HUES48 (cell line): ENCODE results near the gene KLHL30.

Experiments
- H3K27ac ChIP-seq: one replicate; pipeline ENCODE4 v1.7.0; 2013; ENCODE audit warnings: low read depth, low read length, inconsistent platforms
- H3K27me3 ChIP-seq: 2 replicates; pipeline ENCODE4 v1.6.1; 2013; ENCODE audit warnings: mild to moderate bottlenecking, low read length; ENCODE audit not compliant: control insufficient read depth, insufficient read depth
- H3K36me3 ChIP-seq: 2 replicates; pipeline ENCODE4 v1.6.1; 2013; ENCODE audit warnings: low read length; ENCODE audit not compliant: control insufficient read depth, insufficient read depth
- H3K4me1 ChIP-seq: 2 replicates; pipeline ENCODE4 v1.6.1; 2013; ENCODE audit warnings: mild to moderate bottlenecking, low read length; ENCODE audit not compliant: control insufficient read depth, insufficient read depth
- H3K4me3 ChIP-seq: 2 replicates; pipeline ENCODE4 v1.5.1; 2013; ENCODE audit warnings: mild to moderate bottlenecking, low read depth, low read length
- H3K9ac ChIP-seq: 2 replicates; pipeline ENCODE4 v1.6.1; 2013; ENCODE audit warnings: mild to moderate bottlenecking, low read depth, low read length, moderate library complexity
- H3K9me3 ChIP-seq: 2 replicates; pipeline ENCODE4 v1.6.1; 2013; ENCODE audit warnings: low read length; ENCODE audit not compliant: control insufficient read depth, insufficient read depth

KLHL30 gene

DNA sequence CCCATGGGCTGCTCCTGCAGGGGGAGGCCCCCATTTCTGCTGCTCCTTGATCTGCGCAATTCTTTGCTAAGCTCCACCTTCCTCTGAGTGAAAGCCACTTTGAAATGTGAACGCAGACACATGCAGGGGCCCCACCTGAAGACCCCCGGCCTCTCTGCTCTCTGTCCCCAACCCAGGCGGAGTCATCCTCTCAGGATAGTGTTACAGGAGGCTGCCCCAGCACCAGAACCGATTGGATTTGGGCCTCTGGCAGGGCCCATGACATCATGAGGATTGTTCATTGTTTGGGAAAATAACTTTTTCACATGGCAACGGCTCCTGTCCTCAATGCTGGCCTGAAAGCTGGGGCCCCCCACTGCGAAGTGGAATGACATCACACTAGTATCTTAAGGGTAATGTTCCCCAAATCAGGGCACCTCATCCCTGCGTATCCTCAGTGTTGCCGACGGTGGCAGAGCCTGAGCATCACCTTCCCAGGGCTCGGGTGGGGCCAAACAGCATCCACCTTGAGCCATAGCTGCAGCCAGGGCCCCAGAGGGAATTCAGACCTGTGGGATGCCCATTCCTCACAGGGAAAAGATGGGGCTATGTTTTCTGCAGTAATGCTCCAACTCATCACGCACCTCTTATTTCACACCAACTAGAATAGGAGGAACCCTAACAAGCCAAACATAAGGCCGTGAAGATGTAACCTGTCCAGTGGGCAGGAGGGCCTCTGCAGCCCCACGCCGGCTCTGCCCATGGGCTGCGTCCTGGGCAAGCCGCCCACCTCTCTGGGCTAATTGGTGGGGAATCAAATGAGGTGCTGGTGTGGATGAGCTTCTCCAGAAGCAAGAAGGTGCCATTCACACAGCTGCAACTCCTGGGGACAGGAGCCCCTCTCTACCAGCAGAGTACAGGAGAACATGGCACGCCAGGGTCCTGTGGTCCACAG, 17.6 kb downstream of the KLHL30 start:
- Histone ChIP-seq H3K9me3 (no peaks in the 10 kb centered on the region), H3K9ac (no peak overlapping the region), H3K27ac (no peak overlapping the region), H3K4me3 (no peak overlapping the region), H3K36me3 (no peaks in the 10 kb centered on the region), H3K27me3 (peaks cover 25% of the 10 kb centered on the region), H3K4me1 (peaks cover 14% of the 10 kb centered on the region)

DNA sequence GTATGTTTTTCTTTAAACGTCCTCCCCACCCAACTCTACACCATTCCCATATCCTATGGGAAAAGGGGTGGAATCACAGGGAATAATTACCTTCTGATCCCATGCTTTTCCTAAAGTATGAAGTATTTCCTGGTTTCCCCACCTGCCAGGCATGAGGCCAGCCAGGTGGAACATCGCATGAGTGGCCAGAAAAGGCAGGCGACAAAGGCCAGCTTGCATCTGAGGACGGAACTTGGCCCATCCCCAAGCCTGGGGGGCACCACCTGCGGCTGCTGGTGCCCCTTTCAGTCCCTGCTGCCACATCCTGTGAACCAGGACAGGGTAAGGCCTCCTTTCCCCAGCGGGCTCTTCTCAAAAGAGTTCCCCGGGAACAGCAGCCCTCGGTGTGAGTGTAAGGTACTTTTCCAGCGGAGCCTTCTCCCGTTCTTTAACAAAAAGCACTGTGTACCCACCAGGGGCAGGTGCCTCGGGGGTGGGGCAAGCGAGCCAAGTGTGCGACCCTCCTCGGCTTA, 19.1 kb downstream of the KLHL30 start:
- Histone ChIP-seq H3K27me3 (peaks cover 39% of the 10 kb centered on the region), H3K36me3 (no peaks in the 10 kb centered on the region), H3K27ac (no peak overlapping the region), H3K9me3 (no peaks in the 10 kb centered on the region), H3K4me3 (no peak overlapping the region), H3K9ac (no peak overlapping the region), H3K4me1 (peaks cover 10% of the 10 kb centered on the region)

DNA sequence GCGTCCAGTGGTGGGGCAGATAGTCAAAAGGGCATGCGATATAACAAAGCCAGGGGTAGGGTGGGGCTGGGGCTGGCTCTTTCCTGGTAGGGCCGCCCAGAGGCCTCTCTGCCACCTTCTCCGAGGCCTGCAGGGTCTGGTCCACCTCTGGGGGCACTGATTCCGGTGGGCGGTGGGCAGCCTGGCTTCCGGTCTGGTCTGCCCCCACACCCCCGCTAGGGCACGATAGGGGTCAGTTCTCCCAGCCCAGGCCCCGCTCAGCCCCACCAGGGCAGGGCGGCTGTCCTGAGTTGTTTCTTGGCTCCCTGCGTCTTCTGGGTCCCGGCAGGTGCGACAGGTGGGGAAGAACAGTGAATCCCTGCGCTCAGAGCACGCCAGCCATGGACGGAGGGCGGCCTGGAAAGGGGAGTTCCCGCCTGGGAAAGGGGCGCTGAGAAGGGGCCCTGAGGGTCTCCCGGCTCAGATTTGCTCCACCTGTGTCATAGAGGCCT, 19.6 kb downstream of the KLHL30 start:
- Histone ChIP-seq H3K9me3 (no peaks in the 10 kb centered on the region), H3K4me1 (peaks cover 10% of the 10 kb centered on the region), H3K27me3 (peaks cover 44% of the 10 kb centered on the region), H3K9ac (no peak overlapping the region), H3K4me3 (peak overlapping the region; percentile 68), H3K27ac (no peak overlapping the region), H3K36me3 (no peaks in the 10 kb centered on the region)

DNA sequence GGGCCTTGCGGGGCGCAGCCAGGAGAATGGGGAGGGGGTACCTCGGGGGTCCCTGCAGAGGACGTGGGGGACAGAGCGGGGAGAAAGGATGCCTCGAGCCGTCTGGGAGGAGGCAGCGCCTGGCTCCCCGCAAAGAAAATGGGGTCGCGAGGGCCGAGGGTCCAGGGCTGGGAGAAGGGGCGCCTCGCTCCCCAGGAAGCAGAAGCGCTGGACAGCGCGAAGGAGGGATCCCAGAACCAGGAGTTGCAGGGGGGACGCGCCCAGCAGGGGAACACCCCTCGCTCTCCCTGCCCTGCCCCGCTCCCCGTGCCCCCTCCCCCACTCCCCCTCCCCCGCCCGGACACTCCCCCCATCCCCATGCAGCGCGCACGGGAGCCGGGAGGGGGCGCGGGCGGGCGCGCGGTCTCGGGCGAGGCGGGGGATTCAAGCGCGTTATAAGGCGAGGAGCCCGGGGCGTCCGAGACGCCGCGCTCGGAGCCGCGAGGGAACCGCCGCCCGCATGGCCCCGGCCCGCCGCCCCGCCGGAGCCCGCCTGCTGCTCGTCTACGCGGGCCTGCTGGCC, 20.1 kb downstream of the KLHL30 start, which contains the start of gene ERFE:
ERFE (plus strand) TSS at position 462 of the 562 bp plus-strand sequence; CDS start at position 500, 38 bp downstream.
- Histone ChIP-seq H3K36me3 (no peaks in the 10 kb centered on the region), H3K9ac (no peak within 1 kb of the TSS), H3K9me3 (no peaks in the 10 kb centered on the region), H3K4me1 (peaks cover 10% of the 10 kb centered on the region), H3K4me3 (peak within 1 kb of the TSS; percentile 68), H3K27ac (no peak within 1 kb of the TSS), H3K27me3 (peaks cover 49% of the 10 kb centered on the region)

DNA sequence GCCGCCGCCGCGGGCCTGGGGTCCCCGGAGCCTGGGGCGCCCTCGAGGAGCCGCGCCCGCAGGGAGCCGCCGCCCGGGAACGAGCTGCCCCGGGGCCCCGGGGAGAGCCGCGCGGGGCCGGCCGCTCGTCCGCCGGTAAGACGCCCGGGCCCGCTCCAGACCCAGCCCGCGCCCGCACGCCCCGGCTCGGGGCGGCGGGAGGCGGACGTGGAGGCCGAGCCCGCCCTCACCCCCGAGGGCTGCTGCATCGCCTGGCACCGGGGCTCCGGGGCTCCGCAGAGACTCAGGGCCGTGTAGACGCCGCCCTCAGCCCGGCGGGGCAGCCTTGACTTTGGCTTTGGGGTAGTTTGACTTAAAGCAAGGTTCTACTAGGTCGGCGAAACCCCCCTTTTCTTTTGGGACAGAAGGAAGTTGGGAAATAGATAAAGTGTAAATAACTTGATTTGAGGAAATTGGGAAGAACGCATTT, 20.6 kb downstream of the KLHL30 start:
- no peak overlapping the region for H3K27ac ChIP-seq

DNA sequence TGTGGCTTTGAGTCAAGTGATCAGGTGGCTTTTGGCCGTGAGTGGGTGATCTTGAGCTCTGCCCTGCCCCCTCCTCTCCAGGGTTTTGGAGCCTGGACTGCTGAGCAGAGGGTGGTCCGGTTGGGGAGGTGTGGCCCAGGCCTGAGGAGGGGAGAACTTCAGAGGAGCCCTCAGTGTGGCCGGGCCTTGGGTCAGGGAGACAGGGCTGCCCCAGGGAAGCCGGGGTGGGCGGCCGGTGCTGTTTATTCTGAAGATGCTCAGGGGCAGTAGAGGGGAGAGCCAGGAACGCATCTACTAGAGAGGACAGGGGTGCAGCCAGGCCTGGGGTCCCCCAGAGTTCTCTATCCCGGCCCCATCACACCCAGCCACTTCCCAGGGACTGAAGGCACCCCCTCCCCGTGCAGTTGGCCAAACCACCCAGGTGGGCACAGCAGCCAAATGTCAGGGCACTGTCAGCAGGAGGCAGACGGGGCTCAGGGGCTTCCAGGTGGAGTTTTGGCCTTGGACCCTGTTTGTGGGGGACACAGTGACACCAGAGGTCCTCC, 21.3 kb downstream of the KLHL30 start:
- peak overlapping the region; percentile 68 for H3K4me3 ChIP-seq
- no peaks in the 10 kb centered on the region for H3K36me3 ChIP-seq
- H3K27me3 ChIP-seq, result peaks cover 59% of the 10 kb centered on the region
- H3K27ac ChIP-seq, result no peak overlapping the region
- H3K9me3 ChIP-seq, result no peaks in the 10 kb centered on the region
- H3K4me1 ChIP-seq, result peaks cover 10% of the 10 kb centered on the region
- no peak overlapping the region for H3K9ac ChIP-seq

More for the DNA sequence above, 20.6 kb downstream of the KLHL30 start:
- no peak overlapping the region for H3K9ac ChIP-seq
- H3K4me3 ChIP-seq, result peak overlapping the region; percentile 68
- H3K27me3 ChIP-seq, result peaks cover 54% of the 10 kb centered on the region
- H3K4me1 ChIP-seq, result peaks cover 10% of the 10 kb centered on the region
- no peaks in the 10 kb centered on the region for H3K9me3 ChIP-seq
- no peaks in the 10 kb centered on the region for H3K36me3 ChIP-seq

DNA sequence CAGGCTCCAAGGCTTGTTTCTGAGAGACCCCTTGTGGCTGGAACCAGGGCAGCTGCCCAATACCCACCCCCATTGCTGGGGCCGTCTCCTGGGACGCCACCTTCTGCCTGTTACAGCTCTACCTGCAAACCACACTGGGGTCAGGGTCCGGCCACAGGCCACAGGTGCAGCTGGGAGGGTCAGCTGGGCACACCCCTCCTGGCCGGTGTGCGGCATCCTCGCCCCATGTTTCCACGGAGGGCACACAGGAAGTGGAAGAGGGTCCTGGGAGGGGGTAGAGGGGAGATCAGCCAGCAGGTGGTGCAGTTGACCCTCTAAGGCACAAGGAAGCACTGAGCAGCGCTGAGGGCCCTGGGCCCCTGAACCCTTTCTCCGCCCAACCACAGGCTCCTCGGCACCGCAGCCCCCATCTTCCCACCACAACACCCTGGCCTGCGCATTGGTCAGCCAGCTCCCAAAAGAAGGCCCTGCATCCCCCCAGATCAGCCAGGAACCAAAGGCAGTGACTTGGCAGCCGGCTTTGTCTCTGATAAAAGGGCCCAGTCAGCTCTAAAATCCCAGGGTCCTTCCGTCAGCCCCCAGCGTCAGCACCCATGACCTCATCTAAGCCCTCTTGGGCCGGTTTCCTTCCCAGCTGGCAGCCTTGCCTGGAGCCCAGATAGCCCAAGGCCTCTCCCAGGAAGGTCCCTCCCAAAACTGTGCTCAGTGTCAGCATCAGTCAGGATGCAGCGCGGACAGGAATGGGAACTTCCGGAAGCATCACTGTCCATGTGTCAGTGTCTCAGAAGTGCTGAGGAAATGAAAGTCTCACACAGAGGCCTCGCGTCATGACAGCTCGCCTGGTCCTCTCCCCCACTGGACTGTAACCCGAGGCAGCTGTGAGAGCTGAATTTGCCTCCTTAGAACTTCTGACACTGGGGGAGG, 22.0 kb downstream of the KLHL30 start:
- H3K4me3 ChIP-seq, result no peak overlapping the region
- H3K27me3 ChIP-seq, result peaks cover 66% of the 10 kb centered on the region
- H3K4me1 ChIP-seq, result peaks cover 10% of the 10 kb centered on the region
- no peak overlapping the region for H3K9ac ChIP-seq
- H3K27ac ChIP-seq, result no peak overlapping the region
- H3K36me3 ChIP-seq, result no peaks in the 10 kb centered on the region
- H3K9me3 ChIP-seq, result no peaks in the 10 kb centered on the region

DNA sequence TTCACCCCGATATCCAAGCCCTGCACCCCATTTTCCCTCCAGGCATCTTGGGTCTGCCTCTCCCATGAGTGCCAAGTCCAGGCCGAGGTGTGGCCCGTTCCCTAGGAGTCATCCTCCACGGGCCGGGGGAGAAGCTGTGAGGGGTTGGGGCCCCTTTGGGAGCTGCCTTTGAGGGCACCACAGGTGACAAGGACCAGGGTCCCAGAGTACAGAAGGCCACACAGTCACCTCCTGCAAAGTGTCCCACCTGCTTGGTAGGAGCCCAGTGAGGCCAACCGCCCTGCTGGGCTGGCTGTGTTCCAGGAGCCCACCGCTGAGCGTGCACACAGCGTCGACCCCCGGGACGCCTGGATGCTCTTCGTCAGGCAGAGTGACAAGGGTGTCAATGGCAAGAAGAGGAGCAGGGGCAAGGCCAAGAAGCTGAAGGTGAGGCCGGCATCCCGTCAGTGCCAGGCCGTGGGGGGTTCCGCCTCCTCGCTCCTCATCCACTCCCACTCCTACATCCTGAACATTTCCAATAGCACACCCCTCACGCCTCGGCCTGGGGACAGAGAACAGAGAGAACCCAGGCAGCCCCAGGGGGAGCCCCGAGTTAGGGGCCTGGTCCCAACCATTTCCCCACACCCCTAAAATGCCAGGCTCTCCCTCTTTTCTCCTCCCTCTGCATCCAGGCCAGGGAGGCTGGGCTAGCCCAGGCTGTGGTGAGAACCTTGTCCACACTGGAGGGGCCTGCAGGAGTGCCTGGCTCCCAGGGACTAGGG, 23.0 kb downstream of the KLHL30 start:
- Histone ChIP-seq H3K27me3 (peaks cover 67% of the 10 kb centered on the region), H3K36me3 (no peaks in the 10 kb centered on the region), H3K9me3 (no peaks in the 10 kb centered on the region), H3K27ac (no peak overlapping the region), H3K4me3 (no peak overlapping the region), H3K4me1 (peaks cover 10% of the 10 kb centered on the region), H3K9ac (no peak overlapping the region)

DNA sequence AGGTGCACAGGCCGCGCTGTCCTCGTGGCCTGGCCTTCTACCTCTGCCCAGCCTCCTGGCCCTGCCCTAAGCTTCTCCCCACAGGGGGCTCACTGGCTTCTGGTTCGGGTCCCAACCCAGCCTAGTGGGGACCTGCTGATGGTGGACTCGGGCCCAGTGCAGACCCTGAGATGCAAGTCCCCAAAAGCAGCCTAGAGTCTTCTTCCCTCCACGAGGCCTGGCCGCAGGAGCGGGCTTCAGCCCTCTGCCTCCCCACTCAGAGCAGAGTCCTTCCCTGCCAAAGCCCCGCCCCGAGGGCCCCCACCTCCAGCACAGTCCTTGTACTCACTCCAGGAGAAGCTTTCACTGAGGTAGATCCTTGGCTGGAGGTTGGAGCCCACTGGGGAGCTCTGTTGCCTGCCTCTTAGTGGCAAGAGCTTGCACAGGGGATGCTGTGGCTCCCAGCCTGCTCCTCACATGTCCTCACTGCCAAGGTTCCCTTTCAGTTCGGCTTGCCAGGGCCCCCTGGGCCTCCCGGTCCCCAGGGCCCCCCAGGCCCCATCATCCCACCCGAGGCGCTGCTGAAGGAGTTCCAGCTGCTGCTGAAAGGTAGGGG, 23.9 kb downstream of the KLHL30 start:
- H3K4me3 ChIP-seq, result no peak overlapping the region
- H3K27me3 ChIP-seq, result peaks cover 67% of the 10 kb centered on the region
- no peak overlapping the region for H3K27ac ChIP-seq
- no peak overlapping the region for H3K9ac ChIP-seq
- H3K9me3 ChIP-seq, result no peaks in the 10 kb centered on the region
- peaks cover 10% of the 10 kb centered on the region for H3K4me1 ChIP-seq
- no peaks in the 10 kb centered on the region for H3K36me3 ChIP-seq
